GM12878 (cell line): Measurements from ENCODE around the gene ANAPC2. TPM values are rescaled to one million over a fixed set of nuclear protein-coding genes. Genes with fewer than 3 reads are reported as not detected.

Source experiments
- ATAC-seq: fragments of 200-7000 bp; cut with Tn5 transposase; 3 replicates; pipeline ENCODE4 v1.9.1; 2020; ENCODE audit warnings: mild to moderate bottlenecking, moderate library complexity
- BruUV-seq: library from RNA; stranded (reverse); fragments of 400-500 nt; replicated peaks from 2 replicates; lab custom pipeline; 2021; lab: Mats Ljungman, UMichigan
- CTCF ChIA-PET: fragments of 300-600 bp; sonication (Branson Sonifier 250); formaldehyde crosslinking; extraction: SDS; loops from one replicate; lab custom pipeline; 2021; ENCODE audit warnings: inconsistent platforms; lab: Yijun Ruan, JAX
- POLR2A ChIA-PET: fragments of 350-600 bp; formaldehyde crosslinking; extraction: SDS; loops from one replicate; lab custom pipeline; 2021; ENCODE audit warnings: inconsistent platforms; lab: Charles Lee
- RAD21 ChIA-PET: fragments of 300-600 bp; sonication (Branson Sonifier 250); formaldehyde crosslinking; loops from one replicate; lab custom pipeline; 2023; ENCODE audit warnings: antibody characterized with exemption; ENCODE audit not compliant: unreplicated experiment; lab: Charles Lee
- SMC1A ChIA-PET: fragments of 300-600 bp; sonication (Branson Sonifier 250); formaldehyde crosslinking; loops from one replicate; lab custom pipeline; 2023; ENCODE audit not compliant: unreplicated experiment, uncharacterized antibody; lab: Charles Lee
- DNase-seq: peaks from one replicate; pipeline ENCODE4 v3.0.0-alpha.2; 2011; ENCODE audit warnings: low read depth, low spot score
- FAIRE-seq: peaks from 3 replicates; lab custom pipeline; 2011; peaks lifted over from hg19 to GRCh38; lab: Jason Lieb, UNC
- H2AFZ ChIP-seq: 2 replicates; pipeline ENCODE4 v1.6.0; 2011; ENCODE audit warnings: low read depth, low read length, control low read depth; ENCODE audit not compliant: control insufficient read depth
- H3K27ac ChIP-seq: 2 replicates; pipeline ENCODE4 v1.5.1; 2011; ENCODE audit warnings: control low read depth; ENCODE audit not compliant: control insufficient read depth, insufficient read depth
- H3K27me3 ChIP-seq, 2 experiments: replicated peaks in 1 of 2; 2 replicates each; pipeline versions ENCODE4 v1.6.0 to v1.6.1; 2011; ENCODE audit warnings: low read length in 1 of 2; ENCODE audit not compliant: control insufficient read depth in 2 of 2, insufficient read depth in 2 of 2
- H3K36me3 ChIP-seq, 2 experiments: 2 replicates each; pipeline ENCODE4 v1.5.1; 2011; ENCODE audit warnings: low read length in 1 of 2; ENCODE audit not compliant: control insufficient read depth in 2 of 2, insufficient read depth in 2 of 2
- H3K4me1 ChIP-seq: 2 replicates; pipeline ENCODE4 v1.6.1; 2011; ENCODE audit warnings: mild to moderate bottlenecking, low read length, moderate library complexity, mixed read lengths; ENCODE audit not compliant: control insufficient read depth, insufficient read depth
- H3K4me2 ChIP-seq: 2 replicates; pipeline ENCODE4 v1.6.0; 2011; ENCODE audit warnings: control low read depth; ENCODE audit not compliant: control insufficient read depth, insufficient read depth
- H3K4me3 ChIP-seq: fragments of 200-600 bp; sonication (generic); 2 replicates; pipeline ENCODE4 v1.5.1; 2016
- H3K79me2 ChIP-seq: 2 replicates; pipeline ENCODE4 v1.6.0; 2011; ENCODE audit warnings: low read length; ENCODE audit not compliant: control insufficient read depth, insufficient read depth
- H3K9ac ChIP-seq: 2 replicates; pipeline ENCODE4 v1.8.0; 2011; ENCODE audit warnings: low read length, control low read depth, mixed read lengths; ENCODE audit not compliant: control insufficient read depth, insufficient read depth
- H3K9me3 ChIP-seq: replicated peaks from 3 replicates; pipeline ENCODE4 v1.5.1; 2011; ENCODE audit warnings: mild to moderate bottlenecking, low read length; ENCODE audit not compliant: control insufficient read depth, insufficient read depth
- H4K20me1 ChIP-seq: 2 replicates; pipeline ENCODE4 v1.6.0; 2011; ENCODE audit not compliant: control insufficient read depth, insufficient read depth
- IKZF1 ChIP-seq: fragments of 450-650 bp; conservative IDR thresholded peaks from 2 replicates; pipeline ENCODE4 v1.6.1; 2017; ENCODE audit warnings: antibody characterized with exemption, mild to moderate bottlenecking
- JUND ChIP-seq: IDR thresholded peaks from 2 replicates; pipeline ENCODE4 v1.6.1; 2012; ENCODE audit warnings: low read depth, mild to moderate bottlenecking, low read length, improper control_type of control experiment, moderate library complexity
- KAT2A ChIP-seq: conservative IDR thresholded peaks from 2 replicates; pipeline ENCODE4 v1.6.1; 2011; ENCODE audit warnings: low read depth, low read length; ENCODE audit not compliant: control insufficient read depth
- KLF5 ChIP-seq: fragments of 450-650 bp; IDR thresholded peaks from 2 replicates; pipeline ENCODE4 v1.6.1; 2014; ENCODE audit warnings: mild to moderate bottlenecking; ENCODE audit not compliant: partially characterized antibody
- NBN ChIP-seq: fragments of 450-650 bp; IDR thresholded peaks from 2 replicates; pipeline ENCODE4 v1.6.1; 2016
- NR2F1 ChIP-seq: fragments of 450-650 bp; conservative IDR thresholded peaks from 2 replicates; pipeline ENCODE4 v1.6.1; 2017; ENCODE audit warnings: mild to moderate bottlenecking
- TCF7 ChIP-seq: IDR thresholded peaks from 2 replicates; pipeline ENCODE4 v1.6.1; 2014; ENCODE audit warnings: antibody characterized with exemption, borderline replicate concordance
- ZNF592 ChIP-seq: fragments of 450-650 bp; IDR thresholded peaks from 2 replicates; pipeline ENCODE4 v1.6.1; 2017; ENCODE audit warnings: mild to moderate bottlenecking, moderate library complexity
- WGBS: methylation state at CpG from one replicate; pipeline ENCODE4 v1.1.6; 2016; ENCODE audit warnings: low lambda C conversion rate; ENCODE audit not compliant: insufficient replicate concordance, insufficient coverage; ENCODE audit errors: missing lambda C conversion rate; 5-methylcytosine and 5-hydroxymethylcytosine counted together
- in situ Hi-C: fragments of 300-500 bp; cut with MboI; formaldehyde crosslinking; loops from 9 replicates; pipeline ENCODE4 v1.14.3; 2018; ENCODE audit warnings: mixed read lengths
- intact Hi-C: fragments of 100-400 bp; cut with micrococcal nuclease; formaldehyde crosslinking; loops from one replicate; pipeline ENCODE4 v1.14.2; 2022; ENCODE audit not compliant: unreplicated experiment
- polyA plus RNA-seq, 11 experiments: library from polyadenylated mRNA; depleted of rRNA in 4 of 11; unstranded in 6 of 11; stranded (reverse) in 5 of 11; fragments of >200 nt; fragmentation: Nextera tagmentation in 4 of 11; fragmentation: Illumina TruSeq in 1 of 11; extraction: Ambion mirVana in 4 of 11; extraction: Trizol in 1 of 11; gene quantifications; 1 replicate in 1 of 11; 2 replicates in 10 of 11; pipeline versions ENCODE4 v1.2.1 to v1.2.3, GENCODE V29; 2011 to 2016; ENCODE audit warnings: inconsistent platforms in 2 of 11, missing spikeins in 2 of 11, low read depth in 1 of 11
- total RNA-seq, 4 experiments: library from RNA; depleted of rRNA in 3 of 4; stranded (reverse); fragments of >200 nt in 3 of 4; fragmentation: Illumina TruSeq in 1 of 4; extraction: Trizol in 1 of 4; gene quantifications; 2 replicates each; pipeline versions ENCODE4 v1.2.1 to v1.2.3, GENCODE V29; 2013 to 2021

ANAPC2 gene
- total and polyA plus RNA-seq, 10 of the 15 experiments (the other 5 are each of a cell fraction or from before 2014, with no cell fraction given), result 0.03 to 65.2 (median 20.5) TPM

GRCh38 chr9:137218212-137218753 is 29.9 kb upstream of the ANAPC2 start:
- in situ Hi-C loops, result no loop called here
- no peak for TF ChIP-seq IKZF1
- no peak for TF ChIP-seq KLF5
- no peak for TF ChIP-seq ZNF592
- no peak for TF ChIP-seq TCF7
- TF ChIP-seq NBN, result no peak
- no peak for TF ChIP-seq NR2F1
- TF ChIP-seq JUND, result no peak
- no peak for TF ChIP-seq KAT2A
- Histone ChIP-seq H3K4me2 (no peak overlapping the region), H3K79me2 (no peaks in the 10 kb centered on the region), H3K36me3 (peaks cover 0 to 2% of the 10 kb centered on the region in 2 experiments; a peak in 2 of 4 replicates), H3K4me1 (peaks cover 5% of the 10 kb centered on the region; the same call in 1 of the 2 replicates), H3K4me3 (no peak overlapping the region), H3K9me3 (no peaks in the 10 kb centered on the region), H3K27ac (no peak overlapping the region), H3K27me3 (no peaks in the 10 kb centered on the region), H2AFZ (no peak overlapping the region), H4K20me1 (no peaks in the 10 kb centered on the region), H3K9ac (no peak overlapping the region)
- CTCF ChIA-PET, result no interaction called here
- RAD21 ChIA-PET, result no interaction called here
- DNase-seq (no peak), ATAC-seq (no peak), FAIRE-seq (no peak)
- 88% methylated on average over 29 of the region's 30 CpGs for WGBS
- BruUV-seq, result no TSS peak
- POLR2A ChIA-PET, result interaction anchor here (1.4 kb wide), 1 partner anchor 17 kb away, joined by 4 read pairs; the partner anchor contains the start of gene TPRN
- intact Hi-C loops, result no loop called here
- SMC1A ChIA-PET, result no interaction called here
